Measurements from ENCODE around the gene GTF3C4.

GRCh38 chr9:132663851-132664250 lies 6.4 kb upstream of the GTF3C4 start:
- TF ChIP-seq RAD21 (IDR thresholded peaks at IDR 0.05; ENCODE audit: low read length) (no peak), CTCF (IDR thresholded peaks at IDR 0.05) (no peak), REST (IDR thresholded peaks at IDR 0.05; ENCODE audit: low read depth, low read length) (no peak), YY1 (IDR thresholded peaks at IDR 0.05; ENCODE audit: low read depth) (no peak), RFX5 (IDR thresholded peaks at IDR 0.05; ENCODE audit: low read length) (no peak), RCOR1 (IDR thresholded peaks at IDR 0.05; ENCODE audit: low read length) (no peak), EP300 (IDR thresholded peaks at IDR 0.05; ENCODE audit: borderline replicate concordance in 1 of 2, low read depth in 1 of 2, low read length in 1 of 2) (no peak), ELF1 (IDR thresholded peaks at IDR 0.05) (no peak), MXI1 (IDR thresholded peaks at IDR 0.05; ENCODE audit: low read depth, low read length) (no peak), PBX3 (IDR thresholded peaks at IDR 0.05) (no peak), USF2 (IDR thresholded peaks at IDR 0.05; ENCODE audit: borderline replicate concordance, low read depth, low read length) (no peak), FOXJ3 (CRISPR knock-in tag; IDR thresholded peaks at IDR 0.05) (no peak)
